ES-I3 (cell line): ENCODE data around the gene EFCAB3.
"Not testable (repeated sequence)": the region's sequence is repeated elsewhere in the genome, so short reads cannot be mapped to it uniquely, and the experiment has no call there.

ENCODE experiments used
- H3K36me3 ChIP-seq: 2 replicates; pipeline ENCODE4 v1.6.1; 2013; ENCODE audit warnings: mild to moderate bottlenecking, low read length, control low read depth, moderate library complexity; ENCODE audit not compliant: insufficient read depth
- H3K4me1 ChIP-seq: 2 replicates; pipeline ENCODE4 v1.6.1; 2013; ENCODE audit warnings: mild to moderate bottlenecking, control low read depth, low read length; ENCODE audit not compliant: insufficient read depth
- H3K9ac ChIP-seq: 2 replicates; pipeline ENCODE4 v1.6.1; 2013; ENCODE audit warnings: low read depth, mild to moderate bottlenecking, low read length, moderate library complexity
- H3K9me3 ChIP-seq: 2 replicates; pipeline ENCODE4 v1.6.1; 2013; ENCODE audit warnings: mild to moderate bottlenecking, low read length, moderate library complexity; ENCODE audit not compliant: control insufficient read depth, insufficient read depth

Gene EFCAB3

GRCh38 chr17:62444063-62444462, 63.7 kb downstream of the EFCAB3 start:
- peaks cover 23% of the 10 kb centered on the region for H3K36me3 ChIP-seq
- H3K4me1 ChIP-seq, result no peaks in the 10 kb centered on the region
- H3K9me3 ChIP-seq, result no peaks in the 10 kb centered on the region
- H3K9ac ChIP-seq, result no peak overlapping the region

- H3K36me3 ChIP-seq, result peaks cover 21% of the 10 kb centered on the region
Observed at GRCh38 chr17:62445791-62446190, 65.4 kb downstream of the EFCAB3 start.

GRCh38 chr17:62452195-62452594, 71.8 kb downstream of the EFCAB3 start:
- not testable (repeated sequence) for H3K9ac ChIP-seq, H3K4me1 ChIP-seq, H3K36me3 ChIP-seq

More at GRCh38 chr17:62445791-62446190, 65.4 kb downstream of the EFCAB3 start:
- H3K4me1 ChIP-seq, H3K9me3 ChIP-seq, H3K9ac ChIP-seq: not testable (repeated sequence)

GRCh38 chr17:62453041-62453440, 72.7 kb downstream of the EFCAB3 start:
- H3K9me3 ChIP-seq, H3K36me3 ChIP-seq, H3K4me1 ChIP-seq, H3K9ac ChIP-seq: not testable (repeated sequence)

More at GRCh38 chr17:62452195-62452594, 71.8 kb downstream of the EFCAB3 start:
- H3K9me3 ChIP-seq, result not testable (repeated sequence)

GRCh38 chr17:62453656-62454055, 73.3 kb downstream of the EFCAB3 start:
- not testable (repeated sequence) for H3K9ac ChIP-seq, H3K36me3 ChIP-seq, H3K9me3 ChIP-seq, H3K4me1 ChIP-seq

- H3K9ac ChIP-seq, H3K36me3 ChIP-seq, H3K9me3 ChIP-seq, H3K4me1 ChIP-seq: not testable (repeated sequence)
Observed at GRCh38 chr17:62454111-62454510, 73.8 kb downstream of the EFCAB3 start.

- H3K4me1 ChIP-seq, result no peaks in the 10 kb centered on the region
- no peaks in the 10 kb centered on the region for H3K9me3 ChIP-seq
- no peak overlapping the region for H3K9ac ChIP-seq
- no peaks in the 10 kb centered on the region for H3K36me3 ChIP-seq
Observed at GRCh38 chr17:62456016-62456415, 75.7 kb downstream of the EFCAB3 start.

GRCh38 chr17:62458483-62458882, 78.1 kb downstream of the EFCAB3 start:
- not testable (repeated sequence) for H3K9ac ChIP-seq, H3K36me3 ChIP-seq

GRCh38 chr17:62464422-62464821, 84.1 kb downstream of the EFCAB3 start:
- not testable (repeated sequence) for H3K9ac ChIP-seq, H3K36me3 ChIP-seq, H3K4me1 ChIP-seq, H3K9me3 ChIP-seq

More at GRCh38 chr17:62458483-62458882, 78.1 kb downstream of the EFCAB3 start:
- not testable (repeated sequence) for H3K9me3 ChIP-seq, H3K4me1 ChIP-seq

GRCh38 chr17:62465271-62465670, 84.9 kb downstream of the EFCAB3 start:
- not testable (repeated sequence) for H3K36me3 ChIP-seq, H3K4me1 ChIP-seq, H3K9ac ChIP-seq, H3K9me3 ChIP-seq
